ENCODE results near the gene ST6GALNAC2.

The ST6GALNAC2 gene

GRCh38 chr17:76542566-76542971 lies 43.1 kb downstream of the ST6GALNAC2 start:
- no peaks in the 10 kb centered on the region for H3K9me3 ChIP-seq (ENCODE audit: control insufficient read depth, insufficient read depth, low read length)
- H3K79me2 ChIP-seq (ENCODE audit: control insufficient read depth, low read length) = no peaks in the 10 kb centered on the region
- H3K4me2 ChIP-seq (ENCODE audit: low read length) = no peak overlapping the region
- no peak overlapping the region for H3K4me3 ChIP-seq (ENCODE audit: low read length)
- no peaks in the 10 kb centered on the region for H3K36me3 ChIP-seq (ENCODE audit: control insufficient read depth, low read length)
- no peaks in the 10 kb centered on the region for H3F3A ChIP-seq (ENCODE audit: control insufficient read depth, insufficient read depth)
- no peaks in the 10 kb centered on the region for H4K20me1 ChIP-seq (ENCODE audit: control insufficient read depth, insufficient read depth, low read depth, low read length)
- peaks cover 17% of the 10 kb centered on the region for H3K4me1 ChIP-seq (ENCODE audit: control insufficient read depth, low read length)
- peaks cover 48% of the 10 kb centered on the region for H3K27me3 ChIP-seq (ENCODE audit: control insufficient read depth, low read length)
- no peaks in the 10 kb centered on the region for H3K9me2 ChIP-seq (replicated peaks; ENCODE audit: control insufficient read depth, low read length)
- no peak overlapping the region for H3K27ac ChIP-seq (ENCODE audit: low read depth, low read length)
- TF ChIP-seq EZH2phosphoT487 (IDR thresholded peaks at IDR 0.05; ENCODE audit: borderline replicate concordance, low read length) (no peak), CTCF (IDR thresholded peaks at IDR 0.05; ENCODE audit: low read depth, low read length, poor library complexity, severe bottlenecking) (no peak)

- no peak for TF ChIP-seq CTCF (IDR thresholded peaks at IDR 0.05; ENCODE audit: low read depth, low read length, poor library complexity, severe bottlenecking)
- no peak for TF ChIP-seq EZH2phosphoT487 (IDR thresholded peaks at IDR 0.05; ENCODE audit: borderline replicate concordance, low read length)
- no peaks in the 10 kb centered on the region for H3K9me3 ChIP-seq (ENCODE audit: control insufficient read depth, insufficient read depth, low read length)
- H4K20me1 ChIP-seq (ENCODE audit: control insufficient read depth, insufficient read depth, low read depth, low read length) = no peaks in the 10 kb centered on the region
- H3K79me2 ChIP-seq (ENCODE audit: control insufficient read depth, low read length) = no peaks in the 10 kb centered on the region
- no peak overlapping the region for H3K27ac ChIP-seq (ENCODE audit: low read depth, low read length)
- H3K27me3 ChIP-seq (ENCODE audit: control insufficient read depth, low read length) = peaks cover 48% of the 10 kb centered on the region
- no peaks in the 10 kb centered on the region for H3F3A ChIP-seq (ENCODE audit: control insufficient read depth, insufficient read depth)
- peaks cover 10% of the 10 kb centered on the region for H3K4me1 ChIP-seq (ENCODE audit: control insufficient read depth, low read length)
- H3K9me2 ChIP-seq (replicated peaks; ENCODE audit: control insufficient read depth, low read length) = no peaks in the 10 kb centered on the region
- no peaks in the 10 kb centered on the region for H3K36me3 ChIP-seq (ENCODE audit: control insufficient read depth, low read length)
- H3K4me2 ChIP-seq (ENCODE audit: low read length) = no peak overlapping the region
- H3K4me3 ChIP-seq (ENCODE audit: low read length) = no peak overlapping the region
These were observed 43.8 kb downstream of the ST6GALNAC2 start for GRCh38 chr17:76541739-76542454.

- H3K27ac ChIP-seq (ENCODE audit: low read depth, low read length) = no peak overlapping the region
- no peaks in the 10 kb centered on the region for H3K36me3 ChIP-seq (ENCODE audit: control insufficient read depth, low read length)
- H4K20me1 ChIP-seq (ENCODE audit: control insufficient read depth, insufficient read depth, low read depth, low read length) = no peaks in the 10 kb centered on the region
- peaks cover 10% of the 10 kb centered on the region for H3K4me1 ChIP-seq (ENCODE audit: control insufficient read depth, low read length)
- no peaks in the 10 kb centered on the region for H3F3A ChIP-seq (ENCODE audit: control insufficient read depth, insufficient read depth)
- H3K4me2 ChIP-seq (ENCODE audit: low read length) = peak overlapping the region; percentile 48
- peaks cover 42% of the 10 kb centered on the region for H3K27me3 ChIP-seq (ENCODE audit: control insufficient read depth, low read length)
- no peaks in the 10 kb centered on the region for H3K9me2 ChIP-seq (replicated peaks; ENCODE audit: control insufficient read depth, low read length)
- no peak overlapping the region for H3K4me3 ChIP-seq (ENCODE audit: low read length)
- no peaks in the 10 kb centered on the region for H3K9me3 ChIP-seq (ENCODE audit: control insufficient read depth, insufficient read depth, low read length)
- H3K79me2 ChIP-seq (ENCODE audit: control insufficient read depth, low read length) = no peaks in the 10 kb centered on the region
- TF ChIP-seq CTCF (IDR thresholded peaks at IDR 0.05; ENCODE audit: low read depth, low read length, poor library complexity, severe bottlenecking) = no peak
- no peak for TF ChIP-seq EZH2phosphoT487 (IDR thresholded peaks at IDR 0.05; ENCODE audit: borderline replicate concordance, low read length)
These were observed 45.0 kb downstream of the ST6GALNAC2 start for GRCh38 chr17:76540381-76541300.
